GM12872 (cell line): Measurements from ENCODE around the gene SEZ6.

ENCODE experiments used
- CTCF ChIP-seq: IDR thresholded peaks from 3 replicates; pipeline ENCODE4 v1.5.1; 2011; ENCODE audit warnings: low read depth, mild to moderate bottlenecking, low read length, moderate library complexity; ENCODE audit not compliant: insufficient read depth

Gene SEZ6

DNA sequence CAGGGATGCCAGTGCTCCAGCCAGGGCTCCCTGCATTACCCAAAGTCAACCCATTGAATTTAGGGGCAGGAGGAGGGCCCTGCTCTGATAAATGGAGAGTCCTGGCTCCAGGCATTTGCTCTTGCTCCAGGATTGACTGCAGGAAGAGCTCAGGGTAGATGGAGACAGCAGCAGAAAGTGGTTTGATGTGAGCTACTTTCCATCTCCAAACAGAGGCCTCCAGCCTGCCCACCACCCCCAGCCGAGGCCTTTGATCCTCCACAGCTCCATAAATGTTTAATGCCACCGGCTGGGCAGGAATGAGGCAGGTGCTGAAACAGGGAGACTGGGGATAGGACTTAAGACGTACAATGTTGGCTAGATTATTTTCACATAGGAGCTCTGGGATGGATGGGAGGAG lies 4.3 kb upstream of the SEZ6 start:
- TF ChIP-seq CTCF, result no peak

DNA sequence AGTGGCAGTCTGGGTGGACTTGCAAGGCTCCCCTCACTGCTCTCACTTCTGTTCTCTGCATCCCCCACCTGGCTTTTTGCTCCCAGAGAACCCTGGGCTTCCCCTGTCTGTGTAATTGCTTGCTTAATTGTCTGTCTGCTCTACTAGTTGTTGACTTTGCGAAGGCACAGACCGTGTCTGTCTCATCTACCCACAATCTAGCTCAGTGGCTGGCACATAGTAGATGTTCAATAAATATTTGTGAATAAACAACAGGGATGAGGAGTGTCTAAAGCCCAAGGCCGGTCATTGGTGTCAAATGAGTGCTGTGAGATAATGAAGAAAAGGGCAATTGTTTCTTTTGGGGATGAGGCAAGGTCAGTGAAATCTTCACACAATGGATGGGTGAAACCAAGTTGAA lies 2.8 kb upstream of the SEZ6 start:
- no peak for TF ChIP-seq CTCF

GRCh38 chr17:29007860-29008455 lies 2.1 kb upstream of the SEZ6 start:
- no peak for TF ChIP-seq CTCF

- no peak for TF ChIP-seq CTCF
Observed at GRCh38 chr17:29007456-29007855, 1.6 kb upstream of the SEZ6 start.

DNA sequence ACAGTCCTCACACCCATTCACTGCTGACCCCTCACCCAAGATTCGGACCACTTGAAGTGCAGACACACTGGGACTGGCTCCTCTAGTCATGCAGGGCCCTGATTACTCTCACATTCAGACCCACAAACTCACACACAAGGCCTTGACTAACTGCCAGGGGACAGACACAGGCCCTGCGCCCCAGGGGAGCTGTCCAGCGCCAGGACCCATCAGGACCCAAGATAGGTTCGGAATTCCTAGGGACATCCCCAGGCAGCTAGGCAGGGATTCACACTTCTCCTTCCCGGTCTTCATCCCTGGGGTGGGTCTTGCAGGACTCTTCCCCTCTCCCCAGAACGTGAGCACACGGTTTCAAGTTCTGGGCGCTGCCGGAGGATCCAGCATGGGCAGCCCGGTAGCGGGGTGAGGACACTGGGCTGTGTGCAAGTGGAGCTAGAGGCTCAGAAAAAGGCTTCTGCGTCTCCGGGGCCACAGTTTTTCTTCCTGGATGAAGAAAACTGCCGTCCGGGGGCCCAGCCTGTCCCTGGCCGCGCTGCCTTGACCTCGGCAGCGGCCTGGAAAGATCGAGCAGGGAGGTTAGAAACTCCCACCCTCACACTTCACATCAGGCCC lies 1.6 kb downstream of the SEZ6 start:
- no peak for TF ChIP-seq CTCF

DNA sequence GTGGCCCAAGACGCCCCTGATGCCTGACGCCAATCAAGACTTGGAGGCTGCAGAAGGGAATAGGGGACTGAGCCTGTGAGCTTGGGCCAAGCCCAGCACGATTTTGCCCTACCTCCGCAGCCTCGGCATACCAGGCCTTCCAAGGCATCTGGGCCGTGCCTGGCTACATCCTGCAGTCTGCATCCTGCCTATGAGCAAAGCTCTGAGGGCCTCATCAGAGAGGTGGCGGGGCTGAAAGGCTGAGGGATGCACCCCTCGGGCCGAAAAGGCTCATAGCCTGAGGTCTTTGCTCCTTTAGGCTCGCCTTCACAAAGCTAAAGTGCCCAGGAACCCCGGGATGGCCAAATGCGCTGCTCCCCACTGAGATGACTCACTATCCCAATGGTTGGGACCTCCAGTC lies 2.5 kb downstream of the SEZ6 start:
- no peak for TF ChIP-seq CTCF

DNA sequence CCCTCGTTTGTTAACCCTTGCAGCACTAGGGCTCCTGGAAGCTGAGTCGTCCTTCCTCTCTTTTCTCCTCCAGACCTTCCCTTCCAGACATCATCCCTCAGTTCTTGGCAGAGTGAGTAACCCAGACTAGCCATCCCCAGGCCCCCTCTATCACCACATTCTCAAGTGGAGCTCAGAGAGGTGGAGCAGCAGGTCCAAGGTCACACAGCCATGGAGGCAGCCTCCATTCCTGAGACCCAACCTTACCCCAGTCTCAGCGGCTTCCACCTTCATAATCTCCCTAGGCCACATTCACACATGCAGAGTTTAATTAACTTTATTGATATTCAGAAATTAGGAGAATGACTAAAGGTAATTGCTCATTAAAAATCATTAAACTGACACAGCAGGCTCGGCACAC lies 3.0 kb downstream of the SEZ6 start:
- no peak for TF ChIP-seq CTCF
